Measurements from ENCODE around the gene ZNF80. TPM values are rescaled to one million over a fixed set of nuclear protein-coding genes. Genes with fewer than 3 reads are reported as not detected.

The ZNF80 gene
- total RNA-seq, 4 donors from 2014 or later, result not detected

DNA sequence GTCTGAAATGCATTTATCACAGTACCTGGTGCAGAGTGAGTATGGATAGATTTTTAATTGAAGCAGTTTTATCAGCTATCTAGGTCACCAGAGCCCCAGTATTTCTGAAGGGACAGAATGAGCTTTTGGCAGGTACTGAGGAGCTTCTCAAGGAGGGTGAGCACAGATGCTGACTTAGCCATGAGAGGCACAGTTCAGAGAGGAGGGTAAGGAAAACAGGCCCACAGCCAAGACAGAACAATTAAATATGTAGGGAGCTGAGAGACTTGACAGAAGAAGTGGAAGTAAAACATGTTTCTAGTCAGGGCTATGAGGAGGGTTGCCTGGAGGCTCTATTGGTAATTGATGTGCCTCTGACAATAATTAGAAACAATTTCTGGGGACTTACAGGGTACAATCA lies 20.1 kb downstream of the ZNF80 start:
- H3K4me3 ChIP-seq, result no peak overlapping the region
- TF ChIP-seq POLR2A (IDR thresholded peaks at IDR 0.05), result no peak
- no peak for TF ChIP-seq EP300 (IDR thresholded peaks at IDR 0.05; ENCODE audit: low read depth)
- no peak for TF ChIP-seq CTCF (IDR thresholded peaks at IDR 0.05)
- TF ChIP-seq POLR2AphosphoS5 (IDR thresholded peaks at IDR 0.05), result no peak
- in situ Hi-C loops (cut with MboI; ENCODE audit: low pct_ligation_motif_present in 1 of 4, low pct_unique_long_range_greater_than_20kb in 1 of 4, low sequenced_read_pairs in 3 of 4), result no loop called here
- H3K27ac ChIP-seq, result no peak overlapping the region
- no peaks in the 10 kb centered on the region for H3K27me3 ChIP-seq
- DNase-seq, result no peak
- no peaks in the 10 kb centered on the region for H3K36me3 ChIP-seq
- intact Hi-C loops (cut with DNase I; ENCODE audit: low total_unique reads), result no loop called here
- H3K9me3 ChIP-seq, result no peaks in the 10 kb centered on the region
- H3K4me1 ChIP-seq, result no peaks in the 10 kb centered on the region

GRCh38 chr3:114216186-114216970 lies 21.0 kb downstream of the ZNF80 start:
- in situ Hi-C loops (cut with MboI; ENCODE audit: low pct_ligation_motif_present in 1 of 4, low pct_unique_long_range_greater_than_20kb in 1 of 4, low sequenced_read_pairs in 3 of 4), result no loop called here

DNA sequence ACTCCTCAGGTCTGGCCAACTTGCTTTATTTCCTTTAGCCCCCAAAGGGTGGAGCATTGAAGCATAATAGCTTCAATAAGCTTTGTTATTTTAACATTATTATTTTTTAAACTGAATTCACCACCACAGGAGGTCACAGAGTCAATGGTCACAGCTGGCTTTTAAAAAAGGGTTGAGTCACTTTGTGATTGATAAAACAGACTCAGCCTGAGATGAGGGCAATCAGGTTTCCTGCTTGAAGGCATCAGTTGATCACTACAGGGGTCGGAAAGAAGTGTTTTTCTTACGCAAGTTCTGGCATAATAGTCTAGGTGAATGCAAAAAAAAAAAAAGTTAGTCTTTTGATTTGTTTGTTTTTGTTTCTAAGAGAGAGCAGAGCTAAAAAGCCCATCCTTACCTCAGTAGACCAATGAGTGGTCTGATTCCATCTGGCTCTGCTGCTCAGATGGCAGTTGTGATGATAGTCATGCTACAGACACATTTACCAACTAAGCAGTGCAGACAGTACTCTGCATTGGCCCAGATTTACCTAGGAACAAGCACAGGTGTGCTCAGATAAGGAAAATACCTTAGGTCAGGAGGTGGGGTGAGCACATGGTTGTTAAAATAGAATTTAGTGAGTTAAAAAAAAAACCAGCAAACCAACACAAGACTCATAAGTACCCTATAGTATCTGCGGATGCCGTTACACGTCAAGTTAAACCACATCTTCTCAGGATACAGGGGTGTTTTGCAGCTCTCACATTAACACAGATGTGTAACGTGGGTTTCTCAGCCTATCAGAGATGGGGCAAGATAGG lies 22.6 kb downstream of the ZNF80 start:
- no peaks in the 10 kb centered on the region for H3K9me3 ChIP-seq
- DNase-seq, result no peak
- H3K4me1 ChIP-seq, result no peaks in the 10 kb centered on the region
- H3K27me3 ChIP-seq, result no peaks in the 10 kb centered on the region
- TF ChIP-seq POLR2AphosphoS5 (IDR thresholded peaks at IDR 0.05) (no peak), EP300 (IDR thresholded peaks at IDR 0.05; ENCODE audit: low read depth) (no peak), CTCF (IDR thresholded peaks at IDR 0.05) (no peak), POLR2A (IDR thresholded peaks at IDR 0.05) (no peak)
- intact Hi-C loops (cut with DNase I; ENCODE audit: low total_unique reads), result no loop called here
- H3K36me3 ChIP-seq, result no peaks in the 10 kb centered on the region
- H3K4me3 ChIP-seq, result peak overlapping the region in 1 of 4 donors; percentile 22
- in situ Hi-C loops (cut with MboI; ENCODE audit: low pct_ligation_motif_present in 1 of 4, low pct_unique_long_range_greater_than_20kb in 1 of 4, low sequenced_read_pairs in 3 of 4), result no loop called here
- WGBS, 2 donors (ENCODE audit: low coverage in 1 of 2), result 55 to 64% methylated on average over 5 to 6 of the region's 6 CpGs
- peak overlapping the region; percentile 44 to 61 (median 52) for H3K27ac ChIP-seq

More at GRCh38 chr3:114216186-114216970, 21.0 kb downstream of the ZNF80 start:
- DNase-seq, result no peak
- Histone ChIP-seq H3K9me3 (no peaks in the 10 kb centered on the region), H3K36me3 (no peaks in the 10 kb centered on the region), H3K4me1 (no peaks in the 10 kb centered on the region), H3K27ac (peak overlapping the region in 1 of 4 donors; percentile 37), H3K27me3 (no peaks in the 10 kb centered on the region), H3K4me3 (no peak overlapping the region)
- intact Hi-C loops (cut with DNase I; ENCODE audit: low total_unique reads), result no loop called here
- WGBS, 2 donors (ENCODE audit: low coverage in 1 of 2), result 84 to 87% methylated on average over 5 of the region's 5 CpGs
- no peak for TF ChIP-seq POLR2AphosphoS5 (IDR thresholded peaks at IDR 0.05)
- no peak for TF ChIP-seq EP300 (IDR thresholded peaks at IDR 0.05; ENCODE audit: low read depth)
- no peak for TF ChIP-seq POLR2A (IDR thresholded peaks at IDR 0.05)
- no peak for TF ChIP-seq CTCF (IDR thresholded peaks at IDR 0.05)

Data from transverse colon (tissue), 4 donors.